Thyroid gland (tissue), 4 donors: Measurements from ENCODE around the gene RAB15.

Source experiments
- POLR2A ChIP-seq, 2 donors: fragments of 450-650 bp; IDR thresholded peaks; one replicate each; pipeline ENCODE4 v1.6.1; 2017; ENCODE audit warnings: antibody characterized with exemption in 2 of 2, mild to moderate bottlenecking in 2 of 2, moderate library complexity in 1 of 2
- TF ChIP-seq, protein P1 (sequence below), 6 experiments: fragments of 200-600 bp in 3 of 6; fragments of 450-650 bp in 3 of 6; sonication (generic) in 3 of 6; IDR thresholded peaks; one replicate each; pipeline ENCODE4 v1.5.1; 2016 to 2019; ENCODE audit warnings: antibody characterized with exemption in 6 of 6, mild to moderate bottlenecking in 2 of 6, inconsistent platforms in 1 of 6, moderate library complexity in 1 of 6

DNA sequence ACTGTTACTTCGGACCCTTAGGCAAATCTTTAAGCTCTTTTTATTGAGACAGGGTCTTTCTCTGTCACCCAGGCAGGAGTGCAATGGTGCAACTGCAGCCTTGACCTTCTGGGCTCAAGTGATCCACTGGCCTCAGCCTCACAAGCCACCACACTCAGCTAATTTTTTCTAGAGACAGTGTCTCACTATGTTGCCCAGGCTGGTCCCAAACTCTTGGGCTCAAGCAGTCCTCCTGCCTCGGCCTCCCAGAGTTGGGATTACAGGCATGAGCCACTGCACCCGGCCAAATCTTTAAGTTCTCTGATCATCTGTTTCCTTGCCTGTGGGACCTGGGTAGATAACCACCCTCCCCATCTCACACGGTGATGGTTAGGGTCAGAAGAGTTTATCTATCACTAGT is 27.3 kb downstream of the RAB15 start:
- TF ChIP-seq, protein P1, sequence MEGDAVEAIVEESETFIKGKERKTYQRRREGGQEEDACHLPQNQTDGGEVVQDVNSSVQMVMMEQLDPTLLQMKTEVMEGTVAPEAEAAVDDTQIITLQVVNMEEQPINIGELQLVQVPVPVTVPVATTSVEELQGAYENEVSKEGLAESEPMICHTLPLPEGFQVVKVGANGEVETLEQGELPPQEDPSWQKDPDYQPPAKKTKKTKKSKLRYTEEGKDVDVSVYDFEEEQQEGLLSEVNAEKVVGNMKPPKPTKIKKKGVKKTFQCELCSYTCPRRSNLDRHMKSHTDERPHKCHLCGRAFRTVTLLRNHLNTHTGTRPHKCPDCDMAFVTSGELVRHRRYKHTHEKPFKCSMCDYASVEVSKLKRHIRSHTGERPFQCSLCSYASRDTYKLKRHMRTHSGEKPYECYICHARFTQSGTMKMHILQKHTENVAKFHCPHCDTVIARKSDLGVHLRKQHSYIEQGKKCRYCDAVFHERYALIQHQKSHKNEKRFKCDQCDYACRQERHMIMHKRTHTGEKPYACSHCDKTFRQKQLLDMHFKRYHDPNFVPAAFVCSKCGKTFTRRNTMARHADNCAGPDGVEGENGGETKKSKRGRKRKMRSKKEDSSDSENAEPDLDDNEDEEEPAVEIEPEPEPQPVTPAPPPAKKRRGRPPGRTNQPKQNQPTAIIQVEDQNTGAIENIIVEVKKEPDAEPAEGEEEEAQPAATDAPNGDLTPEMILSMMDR (IDR thresholded peaks at IDR 0.05) = no peak
- no peak for TF ChIP-seq POLR2A (IDR thresholded peaks at IDR 0.05)
